K562 (cell line): ENCODE results near the gene EEF1AKMT1. TPM values are rescaled to one million over a fixed set of nuclear protein-coding genes. Genes with fewer than 3 reads are reported as not detected.

ENCODE experiments used
- ATAC-seq: fragments of 200-7000 bp; cut with Tn5 transposase; 3 replicates; pipeline ENCODE4 v1.9.1; 2020; ENCODE audit warnings: moderate library complexity
- BruUV-seq: library from RNA; stranded (reverse); fragments of 400-500 nt; replicated peaks from 2 replicates; lab custom pipeline; 2021; lab: Mats Ljungman, UMichigan
- CTCF ChIA-PET: fragments of 300-600 bp; formaldehyde crosslinking; extraction: SDS; loops from one replicate; lab custom pipeline; 2021; ENCODE audit warnings: low intra/inter-chr PET ratio; lab: Yijun Ruan, JAX
- POLR2A ChIA-PET: fragments of 300-600, 350-650 bp; sonication (Branson Sonifier 250); formaldehyde crosslinking; extraction: SDS; loops from one replicate; lab custom pipeline; 2021; ENCODE audit warnings: antibody characterized with exemption, inconsistent platforms; lab: Yijun Ruan, JAX
- DNase-seq, 4 experiments: peaks; one replicate each; pipeline versions ENCODE4 v3.0.0 to v3.0.0-alpha.2; 2011 to 2018; ENCODE audit warnings: low spot score in 3 of 4, mixed read lengths in 3 of 4; ENCODE audit errors: extremely low read depth in 1 of 4
- FAIRE-seq: peaks from 2 replicates; lab custom pipeline; 2011; peaks lifted over from hg19 to GRCh38; lab: Jason Lieb, UNC
- H2AFZ ChIP-seq: 2 replicates; pipeline ENCODE4 v1.6.0; 2011; ENCODE audit warnings: low read depth, low read length, control low read depth, inconsistent platforms
- H3K27ac ChIP-seq: fragments of 200-600 bp; 3 replicates; pipeline ENCODE4 v1.8.0; 2011; ENCODE audit warnings: low read depth, mild to moderate bottlenecking, control low read depth, inconsistent platforms, low read length, moderate library complexity, mixed read lengths; ENCODE audit errors: extremely low read depth
- H3K27me3 ChIP-seq, 2 experiments: fragments of 300-600 bp in 1 of 2; 2 replicates in 1 of 2; 3 replicates in 1 of 2; pipeline versions ENCODE4 v1.6.0 to v1.8.0; 2011; ENCODE audit warnings: inconsistent platforms in 2 of 2, low read length in 2 of 2, mild to moderate bottlenecking in 1 of 2, mixed read lengths in 1 of 2, moderate library complexity in 1 of 2; ENCODE audit not compliant: control insufficient read depth in 2 of 2, insufficient read depth in 2 of 2
- H3K36me3 ChIP-seq: fragments of 300-600 bp; 3 replicates; pipeline ENCODE4 v1.8.0; 2011; ENCODE audit warnings: mild to moderate bottlenecking, low read length, inconsistent platforms; ENCODE audit not compliant: control insufficient read depth, insufficient read depth
- H3K4me1 ChIP-seq, 2 experiments: fragments of 200-600 bp in 1 of 2; replicated peaks in 1 of 2; 2 replicates in 1 of 2; 3 replicates in 1 of 2; pipeline versions ENCODE4 v1.5.1 to v1.8.0; 2011; ENCODE audit warnings: inconsistent platforms in 2 of 2, low read length in 2 of 2, mild to moderate bottlenecking in 1 of 2, mixed read lengths in 1 of 2, moderate library complexity in 1 of 2; ENCODE audit not compliant: control insufficient read depth in 2 of 2, insufficient read depth in 2 of 2
- H3K4me2 ChIP-seq: 2 replicates; pipeline ENCODE4 v1.6.1; 2011; ENCODE audit warnings: low read length, control low read depth, inconsistent platforms, mixed read lengths; ENCODE audit not compliant: insufficient read depth
- H3K4me3 ChIP-seq: fragments of 200-600 bp; sonication (generic), shearing (Covaris generic); 2 replicates; pipeline ENCODE4 v1.5.1; 2016; ENCODE audit warnings: control low read depth, inconsistent platforms
- H3K79me2 ChIP-seq: fragments of 200-600 bp; 3 replicates; pipeline ENCODE4 v1.8.0; 2011; ENCODE audit warnings: low read length, inconsistent platforms; ENCODE audit not compliant: control insufficient read depth, insufficient read depth
- H3K9ac ChIP-seq, 2 experiments: 2 replicates each; pipeline versions ENCODE4 v1.6.0 to v1.6.1; 2011; ENCODE audit warnings: low read depth in 2 of 2, low read length in 2 of 2, control low read depth in 1 of 2, inconsistent platforms in 1 of 2, mild to moderate bottlenecking in 1 of 2, mixed read lengths in 1 of 2; ENCODE audit not compliant: insufficient read depth in 1 of 2
- H3K9me1 ChIP-seq: one replicate; pipeline ENCODE4 v1.6.0; 2011; ENCODE audit warnings: inconsistent platforms, mild to moderate bottlenecking, low read length, moderate library complexity; ENCODE audit not compliant: control insufficient read depth, insufficient read depth
- H3K9me3 ChIP-seq: replicated peaks from 2 replicates; pipeline ENCODE4 v1.5.1; 2011; ENCODE audit warnings: low read depth, low read length, inconsistent platforms; ENCODE audit not compliant: control insufficient read depth, insufficient read depth
- H4K20me1 ChIP-seq: replicated peaks from 2 replicates; pipeline ENCODE4 v1.6.1; 2011; ENCODE audit warnings: low read length, inconsistent platforms, mixed read lengths; ENCODE audit not compliant: control insufficient read depth, insufficient read depth
- ATF1 ChIP-seq, 2 experiments: fragments of 450-650 bp in 1 of 2; IDR thresholded peaks; 2 replicates each; pipeline ENCODE4 v1.6.1; 2016; ENCODE audit warnings: missing compliant biosample characterization in 1 of 2, missing genetic modification characterization in 1 of 2
- CBX3 ChIP-seq, 2 experiments: IDR thresholded peaks; 1 replicate in 1 of 2; 2 replicates in 1 of 2; pipeline ENCODE4 v1.6.1; 2012; ENCODE audit warnings: inconsistent platforms in 2 of 2, low read length in 2 of 2, borderline replicate concordance in 1 of 2, control low read depth in 1 of 2
- GTF2E2 ChIP-seq: fragments of 200-800 bp; sonication (Bioruptor generic); IDR thresholded peaks from 2 replicates; pipeline ENCODE4 v1.6.1; 2016; ENCODE audit warnings: missing genetic modification characterization, missing compliant biosample characterization
- HNRNPH1 ChIP-seq: fragments of 200-400 bp; formaldehyde crosslinking; optimal IDR thresholded peaks from 2 replicates; pipeline ENCODE3; 2017; ENCODE audit warnings: low read depth, mild to moderate bottlenecking, low read length, moderate library complexity
- TRIM24 ChIP-seq, 2 experiments: fragments of 450-650 bp; IDR thresholded peaks; 2 replicates each; pipeline ENCODE4 v1.6.1; 2016
- ZEB2 ChIP-seq: fragments of 450-650 bp; IDR thresholded peaks from 2 replicates; pipeline ENCODE4 v1.6.1; 2016
- ZNF23 ChIP-seq: fragments of 250-450 bp; sonication (Bioruptor Pico); IDR thresholded peaks from 2 replicates; pipeline ENCODE4 v1.4.0; 2020; ENCODE audit warnings: mild to moderate bottlenecking
- WGBS: fragments of 100-300 bp; shearing (Covaris generic); methylation state at CpG from one replicate; pipeline ENCODE4 v1.1.6; 2016; ENCODE audit warnings: low coverage, mixed read lengths; ENCODE audit not compliant: insufficient coverage; ENCODE audit errors: missing lambda C conversion rate; 5-methylcytosine and 5-hydroxymethylcytosine counted together
- in situ Hi-C: fragments of 300-500 bp; cut with MboI; formaldehyde crosslinking; loops from 4 replicates; pipeline ENCODE4 v1.15.0; 2018; ENCODE audit warnings: inconsistent platforms, mixed read lengths
- intact Hi-C: fragments of 100-400 bp; cut with micrococcal nuclease; formaldehyde crosslinking; loops from 2 replicates; pipeline ENCODE4 v1.14.2; 2022
- polyA plus RNA-seq, 8 experiments: library from polyadenylated mRNA; depleted of rRNA in 4 of 8; stranded (reverse) in 5 of 8; unstranded in 3 of 8; fragments of >200 nt; fragmentation: Nextera tagmentation in 2 of 8; fragmentation: Illumina TruSeq in 1 of 8; extraction: Ambion mirVana in 2 of 8; extraction: Trizol in 1 of 8; gene quantifications; 2 replicates each; pipeline versions ENCODE4 v1.2.1 to v1.2.3, GENCODE V29; 2011 to 2014; ENCODE audit warnings: inconsistent platforms in 1 of 8, missing spikeins in 1 of 8
- total RNA-seq, 7 experiments: library from RNA; depleted of rRNA in 6 of 7; stranded (reverse); fragments of >200 nt in 6 of 7; fragmentation: Illumina TruSeq in 2 of 7; extraction: Trizol in 2 of 7; gene quantifications; 2 replicates each; pipeline versions ENCODE4 v1.2.1 to v1.2.3, GENCODE V29; 2011 to 2021; ENCODE audit warnings: low replicate concordance in 1 of 7
- TF ChIP-seq, protein P1 (sequence below): sonication (generic); formaldehyde crosslinking; IDR thresholded peaks from 2 replicates; pipeline ENCODE4 v1.8.1; 2022; ENCODE audit warnings: missing genetic modification reagents
- TF ChIP-seq, protein P2 (sequence below): sonication (generic); formaldehyde crosslinking; IDR thresholded peaks from 2 replicates; pipeline ENCODE4 v1.8.1; 2022; ENCODE audit warnings: missing genetic modification reagents
- TF ChIP-seq, protein P3 (sequence below): fragments of 450-650 bp; IDR thresholded peaks from 2 replicates; pipeline ENCODE4 v1.6.1; 2018; ENCODE audit warnings: mild to moderate bottlenecking, low read depth; ENCODE audit not compliant: partially characterized antibody

The EEF1AKMT1 gene
- total and polyA plus RNA-seq, 9 of the 15 experiments (the other 6 are each of a cell fraction or from before 2014, with no cell fraction given), result 5.3 to 36.3 (median 7.9) TPM

DNA sequence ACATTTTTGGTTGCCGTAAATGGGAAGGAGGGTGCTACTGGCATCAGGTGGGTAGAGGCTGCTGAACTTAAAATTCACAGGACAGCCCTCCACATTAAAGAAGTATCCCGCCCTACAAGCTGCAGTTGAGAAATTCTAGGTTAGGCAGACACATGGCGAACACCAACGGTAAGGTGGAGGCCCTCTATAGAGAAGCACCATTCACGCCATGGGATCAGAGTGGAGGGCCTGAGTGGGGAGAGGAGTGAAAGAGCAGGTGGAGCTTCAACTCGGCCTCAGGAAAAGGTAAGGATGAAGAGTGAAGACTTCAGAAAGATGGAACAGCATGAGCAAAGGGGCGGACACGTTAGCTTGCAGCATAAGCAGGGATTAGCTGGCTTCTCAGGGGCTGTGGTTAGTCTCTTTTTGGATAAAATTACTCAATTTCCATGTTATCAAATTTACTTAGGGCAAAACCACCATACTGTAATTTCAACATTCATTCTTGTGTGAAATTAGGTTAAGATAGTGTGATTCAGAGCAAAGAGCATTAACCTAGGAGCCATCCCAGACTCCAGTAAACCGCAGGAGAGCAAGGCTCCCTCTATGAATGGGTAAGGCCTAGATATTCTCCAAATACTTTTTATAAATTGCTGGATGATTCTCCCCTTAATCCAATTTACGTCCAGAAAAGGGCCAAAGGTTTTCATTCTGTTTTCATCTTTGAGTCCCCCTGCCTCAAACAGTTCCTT, 1.2 kb downstream of the EEF1AKMT1 start (continued):
- TF ChIP-seq, protein P1, sequence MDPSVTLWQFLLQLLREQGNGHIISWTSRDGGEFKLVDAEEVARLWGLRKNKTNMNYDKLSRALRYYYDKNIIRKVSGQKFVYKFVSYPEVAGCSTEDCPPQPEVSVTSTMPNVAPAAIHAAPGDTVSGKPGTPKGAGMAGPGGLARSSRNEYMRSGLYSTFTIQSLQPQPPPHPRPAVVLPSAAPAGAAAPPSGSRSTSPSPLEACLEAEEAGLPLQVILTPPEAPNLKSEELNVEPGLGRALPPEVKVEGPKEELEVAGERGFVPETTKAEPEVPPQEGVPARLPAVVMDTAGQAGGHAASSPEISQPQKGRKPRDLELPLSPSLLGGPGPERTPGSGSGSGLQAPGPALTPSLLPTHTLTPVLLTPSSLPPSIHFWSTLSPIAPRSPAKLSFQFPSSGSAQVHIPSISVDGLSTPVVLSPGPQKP (CRISPR knock-in tag), result no peak
- TF ChIP-seq HNRNPH1, result no peak
- TF ChIP-seq, protein P2, sequence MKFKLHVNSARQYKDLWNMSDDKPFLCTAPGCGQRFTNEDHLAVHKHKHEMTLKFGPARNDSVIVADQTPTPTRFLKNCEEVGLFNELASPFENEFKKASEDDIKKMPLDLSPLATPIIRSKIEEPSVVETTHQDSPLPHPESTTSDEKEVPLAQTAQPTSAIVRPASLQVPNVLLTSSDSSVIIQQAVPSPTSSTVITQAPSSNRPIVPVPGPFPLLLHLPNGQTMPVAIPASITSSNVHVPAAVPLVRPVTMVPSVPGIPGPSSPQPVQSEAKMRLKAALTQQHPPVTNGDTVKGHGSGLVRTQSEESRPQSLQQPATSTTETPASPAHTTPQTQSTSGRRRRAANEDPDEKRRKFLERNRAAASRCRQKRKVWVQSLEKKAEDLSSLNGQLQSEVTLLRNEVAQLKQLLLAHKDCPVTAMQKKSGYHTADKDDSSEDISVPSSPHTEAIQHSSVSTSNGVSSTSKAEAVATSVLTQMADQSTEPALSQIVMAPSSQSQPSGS (CRISPR knock-in tag), result no peak
- no peak for TF ChIP-seq ATF1 (CRISPR knock-in tag; IDR thresholded peaks at IDR 0.05)
- no peak for TF ChIP-seq ATF1 (tag; IDR thresholded peaks at IDR 0.05)
- TF ChIP-seq GTF2E2, result no peak

DNA sequence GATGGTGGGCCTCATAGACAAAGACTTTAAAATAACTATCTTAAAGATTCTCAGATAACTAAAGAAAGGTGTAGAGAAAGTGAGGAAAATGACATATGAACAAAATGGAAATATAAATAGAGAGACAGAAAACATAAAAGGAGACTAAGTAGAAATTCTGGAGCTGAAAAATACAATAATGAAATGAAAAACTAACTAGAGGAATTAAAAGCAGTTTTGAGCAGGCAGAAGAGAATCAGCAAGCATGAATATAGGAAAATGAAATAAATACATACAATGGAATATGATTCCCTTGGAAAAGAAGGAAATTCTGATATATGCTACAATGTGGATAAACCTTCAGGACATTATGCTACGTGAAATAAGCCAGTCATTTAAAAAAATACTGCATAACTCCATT, 3.9 kb downstream of the EEF1AKMT1 start:
- no peak overlapping the region for H3K9ac ChIP-seq
- intact Hi-C loops, result loop anchor here (5.0 kb wide), 1 partner anchor 58 kb away; no protein-coding TSS in a partner anchor
- in situ Hi-C loops, result no loop called here
- no peak overlapping the region for H3K4me2 ChIP-seq
- peaks cover 25% of the 10 kb centered on the region for H3K79me2 ChIP-seq
- CTCF ChIA-PET, result no interaction called here
- BruUV-seq, result no TSS peak
- ATAC-seq (no peak), DNase-seq (no peak), FAIRE-seq (no peak)
- no peak overlapping the region for H3K4me3 ChIP-seq
- 100% methylated on average over 1 of the region's 1 CpG for WGBS
- H3K9me3 ChIP-seq, result 0 out of 2 replicates have a peak, but pooled peaks cover 3% of the 10 kb centered on the region
- no peaks in the 10 kb centered on the region for H3K9me1 ChIP-seq
- no peak overlapping the region for H3K27ac ChIP-seq
- peaks cover 5 to 13% of the 10 kb centered on the region in 2 experiments; a peak in 3 of 5 replicates for H3K4me1 ChIP-seq
- H2AFZ ChIP-seq, result no peak overlapping the region
- no peaks in the 10 kb centered on the region for H4K20me1 ChIP-seq
- no peaks in the 10 kb centered on the region for H3K27me3 ChIP-seq
- peaks cover 21% of the 10 kb centered on the region; the same call in 2 of the 3 replicates for H3K36me3 ChIP-seq
- POLR2A ChIA-PET, result no interaction called here
- TF ChIP-seq ZEB2, result 0 out of 2 replicates have a peak, but pooled peaks have one; percentile 19
- TF ChIP-seq CBX3 (IDR thresholded peaks at IDR 0.05; ENCODE audit: borderline replicate concordance in 1 of 2, low read length in 2 of 2), result peak in 1 of 2 experiments; percentile 75; a peak in 2 of 3 replicates
- TF ChIP-seq, protein P1 (CRISPR knock-in tag), result no peak
- no peak for TF ChIP-seq ZNF23 (CRISPR knock-in tag)
- TF ChIP-seq, protein P3, sequence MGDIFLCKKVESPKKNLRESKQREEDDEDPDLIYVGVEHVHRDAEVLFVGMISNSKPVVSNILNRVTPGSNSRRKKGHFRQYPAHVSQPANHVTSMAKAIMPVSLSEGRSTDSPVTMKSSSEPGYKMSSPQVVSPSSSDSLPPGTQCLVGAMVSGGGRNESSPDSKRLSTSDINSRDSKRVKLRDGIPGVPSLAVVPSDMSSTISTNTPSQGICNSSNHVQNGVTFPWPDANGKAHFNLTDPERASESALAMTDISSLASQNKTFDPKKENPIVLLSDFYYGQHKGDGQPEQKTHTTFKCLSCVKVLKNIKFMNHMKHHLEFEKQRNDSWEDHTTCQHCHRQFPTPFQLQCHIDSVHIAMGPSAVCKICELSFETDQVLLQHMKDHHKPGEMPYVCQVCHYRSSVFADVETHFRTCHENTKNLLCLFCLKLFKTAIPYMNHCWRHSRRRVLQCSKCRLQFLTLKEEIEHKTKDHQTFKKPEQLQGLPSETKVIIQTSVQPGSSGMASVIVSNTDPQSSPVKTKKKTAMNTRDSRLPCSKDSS, result peak; percentile 87
- TF ChIP-seq TRIM24 (IDR thresholded peaks at IDR 0.05), result peak; percentile 30 to 61; a peak in 2 of 4 replicates
